Bronchial smooth muscle cell (primary cell): Measurements from ENCODE around the gene PTS. TPM values are rescaled to one million over a fixed set of nuclear protein-coding genes. Genes with fewer than 3 reads are reported as not detected.

Source experiments
- total RNA-seq: library from RNA; depleted of rRNA; stranded (reverse); fragments of >200 nt; gene quantifications from 2 replicates; pipeline ENCODE4 v1.2.1, GENCODE V29; 2014

PTS gene
- 24.5 and 30.1 TPM in 2 replicates for total RNA-seq

DNA sequence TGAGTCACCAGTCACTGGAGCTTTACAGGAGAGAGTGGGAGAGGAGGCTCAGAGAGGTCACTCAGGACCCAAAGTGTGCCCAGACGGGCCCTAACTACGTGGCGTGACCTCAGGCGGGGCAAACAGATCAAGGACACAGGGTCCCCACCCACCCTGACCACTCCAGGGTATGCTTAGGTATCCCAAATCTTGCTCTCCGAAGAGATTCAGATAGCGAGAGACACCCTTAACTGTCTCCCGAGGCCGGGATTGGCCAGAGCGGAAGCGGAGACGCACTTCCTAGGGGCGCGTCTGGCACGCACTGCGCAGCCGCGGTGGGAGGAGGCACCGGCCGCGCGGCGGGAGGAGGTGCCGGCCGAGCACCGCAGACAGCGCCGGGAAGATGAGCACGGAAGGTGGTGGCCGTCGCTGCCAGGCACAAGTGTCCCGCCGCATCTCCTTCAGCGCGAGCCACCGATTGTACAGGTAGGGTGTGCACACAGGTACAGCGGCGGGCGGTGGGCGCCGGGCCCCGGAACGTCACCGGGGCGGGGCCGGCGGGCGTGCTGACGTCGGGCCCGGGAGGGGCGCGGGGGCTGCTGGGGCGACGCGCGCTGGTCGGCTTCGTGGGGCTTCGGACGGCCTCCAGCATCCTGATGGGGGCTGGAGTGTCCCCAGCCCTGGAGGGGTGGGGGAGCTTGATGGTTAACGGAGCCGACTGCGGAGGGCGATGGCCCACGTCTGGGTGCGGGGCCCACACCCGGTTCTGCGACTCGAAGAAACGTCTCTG lies at the start of gene PTS:
PTS (plus strand) TSS at position 367 of the 769 bp plus-strand sequence; CDS start at position 383, 16 bp downstream.

DNA sequence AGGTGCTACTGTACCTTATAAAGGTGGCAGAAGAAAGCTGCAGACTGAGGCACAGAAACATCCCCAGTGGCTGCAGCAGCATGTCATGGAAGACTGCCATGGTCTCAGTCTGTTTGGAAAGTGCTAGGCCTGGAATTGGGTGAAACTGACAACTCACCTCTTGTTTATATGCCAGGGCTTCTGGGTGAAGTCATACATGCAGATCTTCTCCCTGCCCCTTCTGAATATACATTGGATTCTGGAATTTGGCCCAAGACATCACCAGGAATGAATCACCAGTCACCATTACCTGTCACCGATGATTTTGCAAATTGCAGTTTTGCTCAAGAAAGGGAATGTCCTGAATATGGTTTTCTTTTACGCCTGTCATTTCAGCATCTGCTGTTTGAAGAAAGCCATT lies 34.3 kb downstream of the PTS start, which contains the start of gene PLET1:
PLET1 (minus strand) TSS at position 371 of the 400 bp plus-strand sequence; CDS start at position 100, 271 bp downstream.

Other genes with a start within 250 kb of the PTS start
- 15.5 and 18.1 TPM in 2 replicates for gene DLAT, start 201.0 kb upstream of the PTS start, total RNA-seq
- 1.1 and 1.4 TPM in 2 replicates for gene PIH1D2, start 152.4 kb upstream of the PTS start, total RNA-seq
- 13.7 and 18.9 TPM in 2 replicates for gene NKAPD1, start 152.1 kb upstream of the PTS start, total RNA-seq
- gene TIMM8B, start 139.7 kb upstream of the PTS start, total RNA-seq = 53.4 and 67.6 TPM in 2 replicates
- gene SDHD, start 139.6 kb upstream of the PTS start, total RNA-seq = 162 and 201 TPM in 2 replicates
- 0.32 TPM in 1 of 2 replicates, not detected in the other for gene IL18, start 62.3 kb upstream of the PTS start, total RNA-seq
- gene TEX12, start 59.1 kb upstream of the PTS start, total RNA-seq = 0.16 TPM in 1 of 2 replicates, not detected in the other
- 0.86 and 0.95 TPM in 2 replicates for gene BCO2, start 50.9 kb upstream of the PTS start, total RNA-seq
- not detected in 2 replicates for gene PLET1, start 34.4 kb downstream of the PTS start, total RNA-seq